Measurements from ENCODE around the gene TTC9B.
"Not testable (repeated sequence)": the region's sequence is repeated elsewhere in the genome, so short reads cannot be mapped to it uniquely, and the experiment has no call there.

TTC9B gene

GRCh38 chr19:40221858-40222619 lies 3.9 kb upstream of the TTC9B start:
- peak; percentile 80 for TF ChIP-seq CTCF (IDR thresholded peaks at IDR 0.05; ENCODE audit: low read length, missing control alignments)
- DNase-seq (ENCODE audit: low read depth), result peak; percentile 95
- no peak overlapping the region for H3K4me3 ChIP-seq (replicated peaks; ENCODE audit: low read depth, low read length)

GRCh38 chr19:40220674-40221073 lies 2.5 kb upstream of the TTC9B start:
- DNase-seq (ENCODE audit: low read depth), result no peak
- TF ChIP-seq CTCF (IDR thresholded peaks at IDR 0.05; ENCODE audit: low read length, missing control alignments), result no peak
- no peak overlapping the region for H3K4me3 ChIP-seq (replicated peaks; ENCODE audit: low read depth, low read length)

DNA sequence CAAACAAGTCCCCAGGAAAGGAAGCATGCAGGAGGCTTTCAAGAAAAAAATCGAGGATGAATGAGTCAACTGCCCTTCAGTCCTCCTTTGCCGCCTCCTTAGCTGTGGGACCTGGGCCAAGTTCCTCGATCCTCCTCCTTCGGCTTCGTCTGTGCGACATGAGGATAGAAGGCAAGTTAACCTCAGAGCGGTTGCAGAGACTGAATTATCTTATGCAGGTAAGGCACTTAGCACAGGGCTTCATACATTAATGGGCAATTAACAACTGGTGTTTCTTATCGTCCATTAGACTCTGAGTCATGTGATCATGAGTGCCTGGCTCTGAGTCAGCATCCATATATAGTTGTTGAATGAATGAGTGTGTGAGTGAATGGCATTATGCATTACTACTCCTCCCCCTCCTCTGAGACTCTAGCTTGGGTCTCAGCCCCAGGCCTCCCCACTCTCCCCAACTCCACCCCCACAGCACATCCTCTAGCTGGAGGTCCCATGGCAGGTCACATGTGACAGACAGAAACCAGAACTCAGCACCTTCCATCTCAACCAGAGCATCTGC lies 1.6 kb upstream of the TTC9B start:
- DNase-seq (ENCODE audit: low read depth), result peak; percentile 75
- TF ChIP-seq CTCF (IDR thresholded peaks at IDR 0.05; ENCODE audit: low read length, missing control alignments), result no peak
- H3K4me3 ChIP-seq (replicated peaks; ENCODE audit: low read depth, low read length), result peak overlapping the region; percentile 47

DNA sequence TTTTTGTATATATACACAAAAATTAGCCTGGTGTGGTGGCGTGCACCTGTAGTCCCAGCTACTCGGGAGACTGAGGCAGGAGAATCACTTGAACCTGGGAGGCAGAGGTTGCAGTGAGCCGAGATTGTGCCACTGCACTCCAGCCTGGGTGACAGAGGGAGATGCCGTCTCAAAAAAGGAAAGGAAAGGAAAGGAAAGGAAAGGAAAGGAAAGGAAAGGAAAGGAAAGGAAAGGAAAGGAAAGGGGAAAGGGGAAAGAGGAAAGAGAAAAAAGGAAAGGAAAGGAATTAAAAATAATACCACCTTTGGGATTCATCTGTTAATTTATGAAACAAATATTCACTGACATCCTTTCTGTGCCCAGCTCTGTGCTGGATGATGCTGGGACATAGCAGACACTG lies 845 bp upstream of the TTC9B start:
- not testable (repeated sequence) for DNase-seq (ENCODE audit: low read depth)

DNA sequence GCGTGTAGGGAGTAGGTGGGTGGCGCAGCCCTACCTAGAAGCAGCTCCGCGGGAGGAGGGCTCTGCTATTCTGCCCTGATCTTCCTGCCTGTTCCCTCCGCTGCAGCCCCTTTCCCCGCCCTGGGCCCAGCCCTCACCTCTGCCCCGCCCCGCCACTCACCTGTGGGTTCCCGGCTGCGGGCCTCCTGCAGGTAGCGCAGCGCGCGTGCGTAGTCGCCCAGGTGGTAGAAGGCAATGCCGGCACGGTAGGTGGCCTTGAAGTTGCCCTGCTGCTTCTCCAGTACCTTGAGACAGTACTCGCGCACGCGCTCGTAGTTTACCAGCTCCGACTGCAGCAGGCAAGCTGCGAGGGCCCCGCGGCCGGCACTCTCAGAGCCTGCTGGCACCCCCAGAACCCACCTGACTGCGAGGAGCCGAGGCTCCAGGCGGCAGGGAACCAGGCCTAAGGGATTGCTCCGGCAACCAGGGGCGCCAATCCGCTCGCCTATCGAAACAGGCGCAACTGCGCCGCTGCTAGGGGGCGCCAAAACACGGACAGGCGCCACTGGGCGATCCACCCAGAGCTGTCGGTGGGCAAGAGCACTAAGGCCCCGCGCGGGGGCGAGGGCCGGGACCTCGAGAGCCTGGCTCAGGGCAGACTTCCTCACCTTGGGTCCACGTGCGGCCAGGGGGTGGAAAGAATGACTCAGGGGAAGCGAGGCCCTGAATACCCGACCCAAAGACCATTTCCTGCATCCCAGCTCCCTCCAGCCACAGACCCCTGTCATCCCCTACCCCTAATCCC lies 965 bp downstream of the TTC9B start:
- no peak overlapping the region for H3K4me3 ChIP-seq (replicated peaks; ENCODE audit: low read depth, low read length)
- peak; percentile 30 for TF ChIP-seq CTCF (IDR thresholded peaks at IDR 0.05; ENCODE audit: low read length, missing control alignments)
- no peak for DNase-seq (ENCODE audit: low read depth)

More for the DNA sequence above, 845 bp upstream of the TTC9B start:
- not testable (repeated sequence) for H3K4me3 ChIP-seq (replicated peaks; ENCODE audit: low read depth, low read length)

GRCh38 chr19:40216777-40217026 lies 1.5 kb downstream of the TTC9B start:
- no peak for DNase-seq (ENCODE audit: low read depth)
- H3K4me3 ChIP-seq (replicated peaks; ENCODE audit: low read depth, low read length), result no peak overlapping the region
- no peak for TF ChIP-seq CTCF (IDR thresholded peaks at IDR 0.05; ENCODE audit: low read length, missing control alignments)

- TF ChIP-seq CTCF (IDR thresholded peaks at IDR 0.05; ENCODE audit: low read length, missing control alignments), result no peak
Measured at GRCh38 chr19:40216013-40216776, 2.0 kb downstream of the TTC9B start.

More at GRCh38 chr19:40216013-40216776, 2.0 kb downstream of the TTC9B start:
- H3K4me3 ChIP-seq (replicated peaks; ENCODE audit: low read depth, low read length), result no peak overlapping the region
- no peak for DNase-seq (ENCODE audit: low read depth)
